Activated naive CD8-positive, alpha-beta T cell (primary cell): ENCODE results near the gene MORN1.
A peak's percentile ranks its signal among the peaks of the same experiment; 100 is the strongest.
"Not testable (repeated sequence)": the region's sequence is repeated elsewhere in the genome, so short reads cannot be mapped to it uniquely, and the experiment has no call there.

Experiments
- H3K27ac Mint-ChIP-seq: one replicate; pipeline ENCODE4 v1.8.0; 2021; ENCODE audit warnings: mixed read lengths
- H3K27me3 Mint-ChIP-seq: one replicate; pipeline ENCODE4 v1.8.0; 2021; ENCODE audit warnings: mixed read lengths
- H3K36me3 Mint-ChIP-seq: one replicate; pipeline ENCODE4 v1.8.0; 2021; ENCODE audit warnings: mixed read lengths
- H3K4me1 Mint-ChIP-seq: one replicate; pipeline ENCODE4 v1.8.0; 2021; ENCODE audit warnings: low read depth, mixed read lengths
- H3K4me3 Mint-ChIP-seq: one replicate; pipeline ENCODE4 v1.8.0; 2021; ENCODE audit warnings: mild to moderate bottlenecking, mixed read lengths
- H3K9me3 Mint-ChIP-seq: one replicate; pipeline ENCODE4 v1.8.0; 2021; ENCODE audit warnings: low read depth, mixed read lengths

Gene MORN1

GRCh38 chr1:2297246-2298011, 93.9 kb downstream of the MORN1 start:
- Mint-ChIP-seq H3K27me3 (no peaks in the 10 kb centered on the region), H3K9me3 (no peaks in the 10 kb centered on the region), H3K4me3 (no peak overlapping the region), H3K36me3 (no peaks in the 10 kb centered on the region), H3K4me1 (peaks cover 80% of the 10 kb centered on the region), H3K27ac (no peak overlapping the region)

DNA sequence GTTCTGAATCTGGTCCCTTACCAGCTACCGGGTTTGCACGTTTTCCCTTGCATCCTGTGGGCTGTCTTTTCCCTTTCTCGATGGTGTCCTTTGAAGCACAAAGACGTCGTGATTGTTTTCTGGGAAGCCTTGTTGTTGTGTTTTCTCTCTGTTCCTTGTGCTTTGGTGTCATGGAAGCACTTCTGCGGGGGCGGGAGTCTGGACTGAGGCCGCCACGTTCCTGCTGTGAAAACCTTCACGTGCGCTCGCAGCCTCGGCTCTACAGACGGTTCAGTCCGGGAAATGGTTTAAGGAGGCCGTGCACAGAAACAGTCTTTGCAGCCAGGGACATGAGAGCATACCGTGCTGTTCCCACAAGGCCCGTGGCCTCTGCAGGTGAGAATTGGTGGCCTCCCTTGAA, 94.7 kb downstream of the MORN1 start:
- Mint-ChIP-seq H3K27me3 (no peaks in the 10 kb centered on the region), H3K27ac (peak overlapping the region; percentile 58), H3K4me1 (peaks cover 79% of the 10 kb centered on the region), H3K36me3 (no peaks in the 10 kb centered on the region), H3K9me3 (no peaks in the 10 kb centered on the region), H3K4me3 (peak overlapping the region; percentile 66)

GRCh38 chr1:2296211-2296610, 95.1 kb downstream of the MORN1 start:
- H3K27ac Mint-ChIP-seq = peak overlapping the region; percentile 58
- H3K4me3 Mint-ChIP-seq = peak overlapping the region; percentile 66
- H3K27me3 Mint-ChIP-seq, H3K36me3 Mint-ChIP-seq, H3K9me3 Mint-ChIP-seq: not testable (repeated sequence)
- H3K4me1 Mint-ChIP-seq = peaks cover 78% of the 10 kb centered on the region

GRCh38 chr1:2295526-2295925, 95.8 kb downstream of the MORN1 start:
- H3K36me3 Mint-ChIP-seq = no peaks in the 10 kb centered on the region
- H3K4me1 Mint-ChIP-seq = peaks cover 80% of the 10 kb centered on the region
- no peak overlapping the region for H3K4me3 Mint-ChIP-seq
- H3K27ac Mint-ChIP-seq = peak overlapping the region; percentile 70
- no peaks in the 10 kb centered on the region for H3K9me3 Mint-ChIP-seq
- H3K27me3 Mint-ChIP-seq = no peaks in the 10 kb centered on the region

GRCh38 chr1:2294725-2295078, 96.7 kb downstream of the MORN1 start:
- no peaks in the 10 kb centered on the region for H3K9me3 Mint-ChIP-seq
- peak overlapping the region; percentile 41 for H3K27ac Mint-ChIP-seq
- no peaks in the 10 kb centered on the region for H3K27me3 Mint-ChIP-seq
- no peaks in the 10 kb centered on the region for H3K36me3 Mint-ChIP-seq
- H3K4me3 Mint-ChIP-seq = no peak overlapping the region
- peaks cover 82% of the 10 kb centered on the region for H3K4me1 Mint-ChIP-seq

DNA sequence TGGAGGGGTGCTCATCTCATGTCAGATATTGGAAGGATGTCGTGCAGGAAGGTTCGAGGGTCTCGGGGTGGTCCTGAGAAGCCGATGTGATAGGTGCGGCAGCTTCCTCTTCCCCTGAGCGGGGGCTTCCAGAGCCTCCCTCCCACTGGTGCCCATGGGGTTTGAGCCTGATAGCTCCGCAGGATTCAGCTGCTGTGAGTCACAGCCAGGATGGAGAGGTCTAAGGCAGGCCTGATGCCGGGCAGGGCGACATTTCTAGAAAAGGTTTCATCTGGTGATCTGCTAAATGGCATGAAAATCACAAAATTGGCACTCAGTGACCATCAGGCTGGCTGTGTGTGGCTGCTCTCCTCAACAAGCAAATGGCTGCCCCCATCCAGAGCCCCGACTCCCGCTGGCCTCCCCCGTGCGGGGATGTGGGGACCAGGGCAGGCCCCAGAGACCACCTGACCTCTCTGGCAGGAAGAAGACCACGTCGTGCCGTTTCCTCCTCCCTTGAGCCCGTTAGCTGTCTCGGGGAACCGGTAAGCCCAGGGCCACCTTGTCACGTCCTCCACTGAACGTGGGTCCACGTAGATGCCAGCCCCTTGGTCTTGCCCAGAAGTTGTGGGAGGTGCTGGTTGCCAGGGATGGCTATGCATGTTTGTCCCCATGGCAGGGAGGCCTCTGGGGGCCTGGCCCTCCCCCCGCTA, 97.2 kb downstream of the MORN1 start:
- H3K27ac Mint-ChIP-seq = peak overlapping the region; percentile 41
- peak overlapping the region; percentile 32 for H3K4me3 Mint-ChIP-seq
- no peaks in the 10 kb centered on the region for H3K36me3 Mint-ChIP-seq
- H3K27me3 Mint-ChIP-seq = no peaks in the 10 kb centered on the region
- H3K9me3 Mint-ChIP-seq = no peaks in the 10 kb centered on the region
- H3K4me1 Mint-ChIP-seq = peaks cover 80% of the 10 kb centered on the region

DNA sequence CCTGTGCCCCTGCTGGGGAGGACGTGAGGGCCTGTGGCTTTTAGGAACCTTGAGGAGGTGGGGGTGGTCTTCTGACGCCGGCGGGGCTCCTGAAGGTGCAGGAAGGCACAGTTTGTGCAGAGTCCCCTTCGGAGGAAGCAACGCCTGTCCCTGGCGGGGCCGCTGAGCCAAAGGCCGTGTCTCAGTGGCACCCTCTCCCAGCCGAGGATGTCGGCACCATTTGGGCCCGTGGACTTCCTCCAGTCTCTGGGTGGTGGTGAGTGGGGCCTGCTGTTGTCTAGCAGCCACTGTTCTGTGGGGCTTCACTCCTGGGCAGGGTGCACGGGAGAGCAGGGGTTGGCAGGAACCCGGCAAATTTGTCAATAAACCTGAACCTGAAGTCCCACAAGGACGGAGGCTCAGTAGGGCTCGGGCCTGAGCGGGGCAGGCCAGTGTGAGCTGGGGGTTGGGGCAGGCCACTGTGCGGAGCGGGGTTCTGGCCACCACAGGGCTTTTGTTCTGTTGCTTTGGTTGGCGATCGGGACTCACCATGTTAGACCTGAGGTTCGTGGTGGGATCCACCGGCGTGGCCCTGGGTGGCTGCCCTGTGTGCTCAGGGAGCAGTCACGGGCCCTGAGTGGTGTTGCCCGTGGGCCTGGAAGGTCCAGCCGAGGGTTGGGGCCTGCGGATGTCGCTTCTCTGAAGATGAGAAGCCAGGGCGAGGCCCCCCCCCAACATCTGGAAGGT, 98.5 kb downstream of the MORN1 start:
- Mint-ChIP-seq H3K4me1 (peaks cover 82% of the 10 kb centered on the region), H3K36me3 (peaks cover 2% of the 10 kb centered on the region), H3K27ac (peak overlapping the region; percentile 41), H3K27me3 (no peaks in the 10 kb centered on the region), H3K4me3 (no peak overlapping the region), H3K9me3 (no peaks in the 10 kb centered on the region)

- H3K4me1 Mint-ChIP-seq = peaks cover 77% of the 10 kb centered on the region
- H3K9me3 Mint-ChIP-seq = no peaks in the 10 kb centered on the region
- H3K36me3 Mint-ChIP-seq = peaks cover 4% of the 10 kb centered on the region
- H3K27ac Mint-ChIP-seq = peak overlapping the region; percentile 34
- no peaks in the 10 kb centered on the region for H3K27me3 Mint-ChIP-seq
- peak overlapping the region; percentile 63 for H3K4me3 Mint-ChIP-seq
Observed at GRCh38 chr1:2291577-2291976, 99.8 kb downstream of the MORN1 start.

GRCh38 chr1:2290595-2291510, 100.5 kb downstream of the MORN1 start:
- H3K9me3 Mint-ChIP-seq = no peaks in the 10 kb centered on the region
- peak overlapping the region; percentile 84 for H3K4me3 Mint-ChIP-seq
- H3K27ac Mint-ChIP-seq = peak overlapping the region; percentile 91
- H3K27me3 Mint-ChIP-seq = no peaks in the 10 kb centered on the region
- peaks cover 4% of the 10 kb centered on the region for H3K36me3 Mint-ChIP-seq
- H3K4me1 Mint-ChIP-seq = peaks cover 77% of the 10 kb centered on the region

GRCh38 chr1:2290171-2290578, 101.2 kb downstream of the MORN1 start:
- H3K4me3 Mint-ChIP-seq = peak overlapping the region; percentile 84
- no peaks in the 10 kb centered on the region for H3K27me3 Mint-ChIP-seq
- H3K4me1 Mint-ChIP-seq = peaks cover 71% of the 10 kb centered on the region
- peaks cover 4% of the 10 kb centered on the region for H3K36me3 Mint-ChIP-seq
- H3K27ac Mint-ChIP-seq = peak overlapping the region; percentile 91
- no peaks in the 10 kb centered on the region for H3K9me3 Mint-ChIP-seq

GRCh38 chr1:2289607-2290006, 101.7 kb downstream of the MORN1 start:
- no peaks in the 10 kb centered on the region for H3K9me3 Mint-ChIP-seq
- no peaks in the 10 kb centered on the region for H3K27me3 Mint-ChIP-seq
- H3K4me1 Mint-ChIP-seq = peaks cover 67% of the 10 kb centered on the region
- peaks cover 4% of the 10 kb centered on the region for H3K36me3 Mint-ChIP-seq
- H3K27ac Mint-ChIP-seq = peak overlapping the region; percentile 91
- peak overlapping the region; percentile 84 for H3K4me3 Mint-ChIP-seq

DNA sequence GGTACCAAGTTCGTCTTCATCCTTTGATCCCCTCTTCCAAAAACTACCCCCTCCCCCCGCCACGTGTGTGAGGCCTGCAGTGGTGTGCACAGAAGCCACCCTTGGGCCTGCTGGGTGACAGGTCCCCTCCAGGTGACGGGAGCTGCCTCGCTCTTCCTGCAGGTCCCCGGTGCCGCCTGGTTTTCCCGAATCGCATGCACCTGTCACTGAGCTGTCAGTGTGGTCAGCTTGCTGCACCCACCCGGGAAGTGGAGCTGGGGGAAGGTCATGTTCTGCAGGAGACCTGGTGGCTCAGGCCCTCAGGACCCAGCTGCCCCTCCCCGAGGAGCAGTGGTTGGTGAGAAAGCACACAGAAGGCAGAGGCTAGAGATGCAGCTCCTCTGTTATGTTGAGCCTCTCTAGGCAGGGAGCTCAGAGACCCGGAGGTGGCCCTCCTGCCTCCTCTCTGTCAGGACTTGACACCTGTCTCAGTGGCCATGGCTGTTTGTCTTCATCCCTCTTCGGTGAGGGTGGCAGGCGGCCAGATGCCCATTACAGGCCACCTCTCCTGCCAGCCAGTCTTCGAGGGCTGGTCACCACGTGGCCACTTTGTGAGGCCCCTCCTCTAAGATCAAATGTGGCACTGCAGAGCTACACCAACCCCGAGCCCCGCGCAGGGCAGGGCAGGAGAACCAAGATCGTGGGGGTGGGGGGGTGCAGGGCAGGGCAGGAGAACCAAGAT, 102.4 kb downstream of the MORN1 start:
- Mint-ChIP-seq H3K4me1 (peaks cover 65% of the 10 kb centered on the region), H3K36me3 (peaks cover 4% of the 10 kb centered on the region), H3K4me3 (peak overlapping the region; percentile 68), H3K27me3 (no peaks in the 10 kb centered on the region), H3K9me3 (no peaks in the 10 kb centered on the region), H3K27ac (peak overlapping the region; percentile 16)

DNA sequence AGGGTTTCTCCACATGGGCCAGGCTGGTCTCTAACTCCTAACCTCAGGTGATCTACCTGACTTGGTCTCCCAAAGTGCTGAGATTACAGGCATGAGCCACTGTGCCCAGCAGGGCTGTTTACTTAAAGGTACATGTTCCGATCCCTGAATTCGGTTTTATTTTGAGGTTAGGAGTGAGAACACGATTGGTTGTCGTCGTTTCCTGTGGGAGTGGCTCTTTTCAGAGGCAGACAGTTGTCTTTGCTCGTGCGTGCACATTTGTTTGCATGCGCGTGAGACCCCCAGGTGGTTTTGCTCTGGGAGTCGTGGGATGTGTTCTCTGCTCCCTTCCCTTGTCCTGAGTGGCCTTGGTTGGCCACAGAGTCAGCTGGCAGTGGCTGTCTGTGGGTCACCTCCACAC, 103.0 kb downstream of the MORN1 start:
- H3K4me3 Mint-ChIP-seq = peak overlapping the region; percentile 68
- no peaks in the 10 kb centered on the region for H3K9me3 Mint-ChIP-seq
- peaks cover 59% of the 10 kb centered on the region for H3K4me1 Mint-ChIP-seq
- no peaks in the 10 kb centered on the region for H3K27me3 Mint-ChIP-seq
- H3K27ac Mint-ChIP-seq = peak overlapping the region; percentile 70
- H3K36me3 Mint-ChIP-seq = peaks cover 4% of the 10 kb centered on the region

DNA sequence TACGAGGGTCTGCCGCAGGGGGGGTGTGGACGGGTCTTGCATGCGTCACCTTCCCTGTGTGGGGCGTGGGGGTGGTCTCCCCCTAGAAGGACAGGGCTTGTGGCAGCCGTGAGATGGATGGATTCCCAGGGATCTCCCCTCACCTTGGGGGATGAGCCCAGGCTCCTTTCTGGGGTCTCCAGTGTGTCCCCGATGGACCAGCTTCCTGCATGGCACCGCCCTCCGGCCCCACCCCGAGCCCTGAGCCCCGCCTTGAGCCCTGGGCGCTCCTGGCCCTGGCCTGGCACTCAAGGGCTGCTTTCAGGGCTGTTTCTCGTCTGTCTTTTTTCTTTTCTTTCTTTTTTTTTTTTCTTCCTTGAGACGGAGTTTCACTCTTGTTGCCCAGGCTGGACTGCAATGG, 103.7 kb downstream of the MORN1 start:
- peak overlapping the region; percentile 70 for H3K27ac Mint-ChIP-seq
- no peaks in the 10 kb centered on the region for H3K9me3 Mint-ChIP-seq
- peaks cover 4% of the 10 kb centered on the region for H3K36me3 Mint-ChIP-seq
- peaks cover 55% of the 10 kb centered on the region for H3K4me1 Mint-ChIP-seq
- H3K27me3 Mint-ChIP-seq = no peaks in the 10 kb centered on the region
- H3K4me3 Mint-ChIP-seq = no peak overlapping the region
